ENCODE results near the gene INO80B.
A peak's percentile ranks its signal among the peaks of the same experiment; 100 is the strongest.
"Not testable (repeated sequence)": the region's sequence is repeated elsewhere in the genome, so short reads cannot be mapped to it uniquely, and the experiment has no call there.

INO80B gene

GRCh38 chr2:74450570-74451190 lies 4.2 kb upstream of the INO80B start:
- DNase-seq (ENCODE audit: low read depth) = no peak

- DNase-seq (ENCODE audit: low read depth) = no peak
Observed at GRCh38 chr2:74457129-74457548, 2.3 kb downstream of the INO80B start.

DNA sequence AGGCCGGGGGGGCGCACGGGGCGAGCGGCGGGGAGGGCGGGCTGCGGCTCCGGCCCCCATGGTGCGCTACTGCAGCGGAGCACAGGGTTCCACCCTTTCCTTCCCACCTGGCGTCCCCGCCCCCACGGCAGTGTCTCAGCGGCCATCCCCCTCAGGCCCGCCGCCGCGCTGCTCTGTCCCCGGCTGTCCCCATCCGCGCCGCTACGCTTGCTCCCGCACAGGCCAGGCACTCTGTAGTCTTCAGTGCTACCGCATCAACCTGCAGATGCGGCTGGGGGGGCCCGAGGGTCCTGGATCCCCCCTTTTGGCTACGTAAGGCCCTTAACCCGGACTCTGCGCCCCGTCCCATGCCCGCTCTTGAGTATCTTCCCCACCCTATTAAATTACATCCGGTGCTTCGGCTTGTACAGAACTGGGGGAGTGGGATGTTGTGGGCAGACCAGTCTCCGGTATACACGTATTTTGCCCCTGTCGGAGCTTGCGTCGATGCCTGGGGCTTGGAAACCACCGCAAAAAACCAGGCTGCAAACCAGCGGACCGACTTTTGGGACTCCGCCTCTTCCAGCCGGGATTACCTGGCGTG lies 2.8 kb downstream of the INO80B start:
- DNase-seq (ENCODE audit: low read depth) = no peak

DNA sequence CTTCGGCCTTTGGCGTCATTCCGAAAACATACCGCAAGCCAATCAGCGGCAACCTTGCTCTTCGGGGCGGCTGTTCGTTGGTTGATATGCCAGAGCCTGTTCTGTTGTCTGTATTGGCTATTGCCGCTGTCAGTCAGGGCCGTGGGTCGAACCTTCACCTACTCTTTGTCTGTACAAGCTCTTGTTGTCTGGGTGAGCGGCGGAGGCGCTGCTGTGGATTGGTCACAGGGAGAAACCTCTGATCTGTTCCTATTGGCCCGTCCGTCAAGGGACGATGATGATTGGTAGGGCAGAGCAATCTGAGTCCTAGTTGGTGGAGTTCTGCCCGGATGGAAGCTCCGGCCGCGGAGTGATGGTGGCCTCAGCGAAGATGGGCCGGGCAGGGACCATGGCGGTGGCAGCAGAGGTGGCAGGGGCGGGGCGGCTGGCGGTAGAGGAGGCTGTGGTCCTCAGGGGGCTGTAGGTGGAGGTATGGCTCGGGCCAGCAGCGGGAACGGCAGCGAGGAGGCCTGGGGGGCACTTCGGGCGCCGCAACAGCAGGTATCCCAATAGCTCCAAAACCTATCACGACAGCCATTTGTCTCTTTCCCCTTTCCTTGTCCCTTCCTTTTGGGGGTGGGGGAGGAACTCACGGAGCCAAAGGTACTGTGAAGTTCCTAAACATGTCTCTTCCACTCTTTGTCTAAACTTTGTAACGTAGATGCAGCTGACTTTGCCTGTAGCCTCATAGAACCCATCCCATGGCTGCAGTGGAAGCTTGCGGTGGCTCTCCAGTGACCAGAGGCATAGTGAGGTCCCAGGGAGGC lies 3.4 kb downstream of the INO80B start, which contains the start of gene WBP1:
TSS of gene WBP1 (plus strand) at position 307 of the 806 bp plus-strand sequence. CDS start at position 472, 165 bp downstream.
- peak; percentile 100 for DNase-seq (ENCODE audit: low read depth)

- no peak for DNase-seq (ENCODE audit: low read depth)
Observed at GRCh38 chr2:74458938-74459363, 4.1 kb downstream of the INO80B start.

DNA sequence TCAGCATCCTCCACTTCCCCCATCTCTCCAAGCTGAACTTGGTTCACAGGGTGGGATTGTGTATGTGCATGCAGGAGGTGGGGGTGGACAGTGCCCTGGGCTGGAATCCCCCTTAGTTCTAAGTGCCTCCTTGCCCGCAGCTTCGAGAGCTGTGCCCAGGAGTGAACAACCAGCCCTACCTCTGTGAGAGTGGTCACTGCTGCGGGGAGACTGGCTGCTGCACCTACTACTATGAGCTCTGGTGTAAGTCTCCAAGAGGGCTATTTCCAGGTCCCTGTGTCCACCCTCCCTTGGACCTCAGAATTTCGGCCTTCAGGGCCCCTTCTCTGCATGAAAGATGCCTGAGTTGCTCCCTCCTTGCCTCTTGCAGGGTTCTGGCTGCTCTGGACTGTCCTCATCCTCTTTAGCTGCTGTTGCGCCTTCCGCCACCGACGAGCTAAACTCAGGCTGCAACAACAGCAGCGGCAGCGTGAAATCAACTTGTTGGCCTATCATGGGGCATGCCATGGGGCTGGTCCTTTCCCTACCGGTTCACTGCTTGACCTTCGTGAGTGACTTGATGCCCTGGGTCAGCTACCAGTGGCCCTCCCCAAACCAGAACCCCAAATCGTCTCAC lies 4.7 kb downstream of the INO80B start:
- DNase-seq (ENCODE audit: low read depth) = not testable (repeated sequence)

GRCh38 chr2:74460187-74460586 lies 5.3 kb downstream of the INO80B start:
- not testable (repeated sequence) for DNase-seq (ENCODE audit: low read depth)

GRCh38 chr2:74461187-74462053 lies 6.5 kb downstream of the INO80B start:
- DNase-seq (ENCODE audit: low read depth) = no peak

GRCh38 chr2:74462054-74462785 lies 7.3 kb downstream of the INO80B start:
- no peak for DNase-seq (ENCODE audit: low read depth)

DNA sequence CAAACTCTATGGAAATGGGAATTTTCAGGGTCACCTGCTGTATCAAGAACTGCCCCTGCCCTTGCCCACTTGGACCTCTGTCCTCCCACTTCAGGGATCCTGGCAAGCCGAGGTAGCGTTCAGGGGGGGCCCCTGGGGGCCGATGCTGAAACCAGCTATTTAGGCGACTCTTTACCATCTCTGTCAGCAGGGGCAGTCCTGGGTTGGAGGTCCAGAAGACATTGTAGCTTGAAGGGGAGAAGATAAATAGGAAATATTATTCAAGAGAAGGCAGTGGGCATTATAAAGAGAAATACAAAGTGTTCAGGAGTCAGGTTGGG lies 7.9 kb downstream of the INO80B start:
- DNase-seq (ENCODE audit: low read depth) = no peak

DNA sequence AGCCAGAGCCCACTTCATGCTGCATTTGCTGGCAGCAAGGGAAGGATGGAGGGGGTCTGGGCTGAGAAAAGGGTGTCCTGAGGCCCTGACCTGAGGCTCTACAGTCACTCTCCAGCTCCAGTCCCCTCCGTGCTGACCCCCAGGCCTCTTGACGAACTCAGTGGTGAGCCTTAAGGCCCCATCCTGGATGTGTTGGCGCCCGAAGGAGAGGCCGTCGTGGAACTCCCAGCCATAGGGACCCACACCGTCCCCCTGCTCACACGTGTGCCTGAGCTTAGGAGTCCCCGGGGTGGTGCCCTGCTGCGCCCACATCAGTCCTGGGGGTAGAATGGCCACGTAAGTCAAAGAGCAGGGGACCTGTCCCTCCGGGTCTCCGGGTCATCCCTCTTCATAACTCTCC lies 9.5 kb downstream of the INO80B start:
- no peak for DNase-seq (ENCODE audit: low read depth)

DNA sequence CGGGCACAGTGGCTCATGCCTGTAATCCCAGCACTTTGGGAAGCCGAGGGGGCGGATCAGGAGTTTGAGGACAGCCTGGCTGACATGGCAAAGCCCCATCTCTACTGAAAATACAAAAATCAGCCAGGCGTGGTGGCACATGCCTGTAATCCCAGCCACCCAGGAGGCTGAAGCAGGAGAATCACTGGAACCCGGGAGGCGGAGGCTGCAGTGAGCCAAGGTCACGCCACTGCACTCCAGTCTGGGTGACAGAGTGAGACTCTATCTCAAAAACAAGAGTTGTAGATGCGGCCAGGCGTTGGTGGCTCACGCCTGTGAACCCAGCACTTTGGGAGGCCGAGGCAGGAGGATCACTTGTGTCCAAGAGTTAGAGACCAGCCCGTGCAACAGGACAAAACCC lies 15.9 kb downstream of the INO80B start:
- DNase-seq (ENCODE audit: low read depth) = not testable (repeated sequence)

- DNase-seq (ENCODE audit: low read depth) = no peak
Observed at GRCh38 chr2:74471332-74472065, 16.6 kb downstream of the INO80B start.

GRCh38 chr2:74472086-74472944 lies 17.4 kb downstream of the INO80B start, which contains the start of gene MRPL53:
MRPL53 (minus strand) TSS chr2:74472680; CDS start chr2:74472660, 20 bp downstream.
- DNase-seq (ENCODE audit: low read depth) = peak; percentile 90

DNA sequence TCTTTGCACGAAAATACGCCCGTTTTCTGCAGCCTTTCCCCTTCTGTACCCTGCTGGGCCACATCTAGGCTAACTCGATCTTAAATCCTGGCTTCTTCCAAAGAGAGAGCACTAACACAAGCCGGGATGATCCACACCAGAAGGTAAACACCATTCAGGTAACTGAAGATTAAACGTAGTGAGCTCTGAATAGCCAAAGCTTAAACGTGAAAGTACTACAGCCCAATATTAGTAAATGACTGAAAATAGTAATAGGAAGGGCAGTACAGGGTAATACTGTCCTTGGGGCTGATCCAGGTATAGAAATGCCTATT lies 18.0 kb downstream of the INO80B start:
- DNase-seq (ENCODE audit: low read depth) = no peak

DNA sequence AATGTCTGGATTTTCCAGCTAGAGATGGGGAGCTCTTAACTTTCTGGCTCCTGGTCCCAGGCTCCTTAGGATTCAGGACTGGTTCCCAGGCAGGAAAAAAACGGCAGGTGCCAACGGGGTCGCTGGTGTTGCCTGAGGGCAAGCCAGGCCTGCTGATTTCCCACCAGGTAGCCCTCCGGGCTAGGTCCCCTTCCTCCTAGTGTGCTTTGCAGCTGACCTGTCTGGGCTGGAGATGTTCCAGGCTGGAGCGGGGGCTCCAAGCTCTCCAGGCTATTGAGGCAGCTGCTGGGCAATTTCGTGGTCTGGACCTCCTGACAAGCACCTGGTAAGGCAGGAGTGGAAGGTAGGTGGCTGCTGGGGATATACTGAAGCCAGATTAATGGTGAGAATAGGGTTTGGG lies 19.6 kb downstream of the INO80B start:
- DNase-seq (ENCODE audit: low read depth) = no peak

GRCh38 chr2:74474899-74475298 lies 20.0 kb downstream of the INO80B start:
- DNase-seq (ENCODE audit: low read depth) = no peak

DNA sequence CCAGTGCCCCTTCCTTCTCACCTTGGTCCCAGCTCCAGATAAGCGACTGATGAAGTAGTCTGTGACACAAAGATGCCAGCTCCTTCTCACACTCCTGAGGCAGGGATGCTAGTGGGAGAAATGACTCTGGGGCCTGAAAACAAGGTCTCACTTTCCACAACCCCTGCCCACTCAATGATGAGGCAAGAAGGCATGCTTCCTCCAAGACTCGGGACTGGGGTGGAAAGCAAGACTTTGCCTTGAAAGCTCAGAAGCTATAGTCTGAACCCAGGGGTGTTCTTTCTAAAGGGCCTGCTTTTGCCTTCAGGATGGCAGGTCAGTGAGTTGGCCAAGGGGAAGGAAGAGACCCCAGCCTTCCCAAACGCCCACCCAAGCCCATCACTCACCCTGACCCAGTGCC lies 26.5 kb downstream of the INO80B start:
- DNase-seq (ENCODE audit: low read depth) = no peak
